ENCODE results near the gene THBS4. TPM values are rescaled to one million over a fixed set of nuclear protein-coding genes. Genes with fewer than 3 reads are reported as not detected.

Gene THBS4
- total and polyA plus RNA-seq, 10 of the 15 experiments (the other 5 are each of a cell fraction or from before 2014, with no cell fraction given) = 0.31 to 1.7 (median 0.75) TPM

- TF ChIP-seq ETV6 (conservative IDR thresholded peaks at IDR 0.05 in 1 of 2, IDR thresholded peaks at IDR 0.05 in 1 of 2; ENCODE audit: borderline replicate concordance in 1 of 2, low read depth in 1 of 2) = peak in 1 of 2 experiments; percentile 26; a peak in 1 of 4 replicates
- no peak for TF ChIP-seq YBX1 (IDR thresholded peaks at IDR 0.05)
- TF ChIP-seq ZNF622 (IDR thresholded peaks at IDR 0.05) = no peak
- peak; percentile 70 for TF ChIP-seq HCFC1 (IDR thresholded peaks at IDR 0.05; ENCODE audit: low read length)
- TF ChIP-seq CBX5 (IDR thresholded peaks at IDR 0.05; ENCODE audit: low read depth) = no peak
- no peak for TF ChIP-seq MLLT1 (IDR thresholded peaks at IDR 0.05)
- TF ChIP-seq CHD4 (IDR thresholded peaks at IDR 0.05) = no peak
- peak; percentile 29 to 92 for TF ChIP-seq EGR1 (IDR thresholded peaks at IDR 0.05; ENCODE audit: borderline replicate concordance in 1 of 2, low read depth in 2 of 2, low read length in 2 of 2)
- TF ChIP-seq SRF (IDR thresholded peaks at IDR 0.05; ENCODE audit: low read depth in 2 of 2, low read length in 2 of 2) = no peak
- no peak for TF ChIP-seq IRF3 (IDR thresholded peaks at IDR 0.05)
- no peak for TF ChIP-seq SP1 (IDR thresholded peaks at IDR 0.05; ENCODE audit: low read depth, low read length)
- 0 out of 2 replicates have a peak, but pooled peaks have one; percentile 59 for TF ChIP-seq TARDBP (IDR thresholded peaks at IDR 0.05; ENCODE audit: borderline replicate concordance)
- peak; percentile 47 for TF ChIP-seq SIX5 (IDR thresholded peaks at IDR 0.05; ENCODE audit: low read depth, low read length, severe bottlenecking)
- TF ChIP-seq SMARCA5 (IDR thresholded peaks at IDR 0.05) = no peak; the same call in 1 of the 2 replicates
- TF ChIP-seq IKZF2 (IDR thresholded peaks at IDR 0.05) = no peak
- TF ChIP-seq NRF1 (conservative IDR thresholded peaks at IDR 0.05; ENCODE audit: low read depth, low read length) = no peak
- 0 out of 2 replicates have a peak, but pooled peaks have one; percentile 69 for TF ChIP-seq MXI1 (IDR thresholded peaks at IDR 0.05; ENCODE audit: low read depth, low read length)
- no peak for TF ChIP-seq ZNF24 (IDR thresholded peaks at IDR 0.05)
- TF ChIP-seq SREBF2 (IDR thresholded peaks at IDR 0.05; ENCODE audit: low read length) = peak; percentile 63; the same call in 1 of the 2 replicates
- peak; percentile 53; the same call in 1 of the 2 replicates for TF ChIP-seq CHD2 (IDR thresholded peaks at IDR 0.05; ENCODE audit: borderline replicate concordance, low read depth, low read length)
- TF ChIP-seq RUNX3 (IDR thresholded peaks at IDR 0.05; ENCODE audit: low read length) = no peak
- no peak for TF ChIP-seq ZBTB33 (IDR thresholded peaks at IDR 0.05)
- no peak for TF ChIP-seq EZH2 (IDR thresholded peaks at IDR 0.05; ENCODE audit: borderline replicate concordance, control insufficient read depth, low read depth, low read length)
- no peak for TF ChIP-seq IRF5 (IDR thresholded peaks at IDR 0.05; ENCODE audit: borderline replicate concordance)
- no peak for TF ChIP-seq MEF2B (IDR thresholded peaks at IDR 0.05; ENCODE audit: partially characterized antibody, poor library complexity, severe bottlenecking)
- TF ChIP-seq HDAC2 (IDR thresholded peaks at IDR 0.05) = no peak
Observed at GRCh38 chr5:79990598-79991507, 44.3 kb upstream of the THBS4 start, which contains the start of gene MTX3 (continued).

Measured in GM12878 (cell line).